Measurements from ENCODE around the gene APLF.

- TF ChIP-seq, protein P1, sequence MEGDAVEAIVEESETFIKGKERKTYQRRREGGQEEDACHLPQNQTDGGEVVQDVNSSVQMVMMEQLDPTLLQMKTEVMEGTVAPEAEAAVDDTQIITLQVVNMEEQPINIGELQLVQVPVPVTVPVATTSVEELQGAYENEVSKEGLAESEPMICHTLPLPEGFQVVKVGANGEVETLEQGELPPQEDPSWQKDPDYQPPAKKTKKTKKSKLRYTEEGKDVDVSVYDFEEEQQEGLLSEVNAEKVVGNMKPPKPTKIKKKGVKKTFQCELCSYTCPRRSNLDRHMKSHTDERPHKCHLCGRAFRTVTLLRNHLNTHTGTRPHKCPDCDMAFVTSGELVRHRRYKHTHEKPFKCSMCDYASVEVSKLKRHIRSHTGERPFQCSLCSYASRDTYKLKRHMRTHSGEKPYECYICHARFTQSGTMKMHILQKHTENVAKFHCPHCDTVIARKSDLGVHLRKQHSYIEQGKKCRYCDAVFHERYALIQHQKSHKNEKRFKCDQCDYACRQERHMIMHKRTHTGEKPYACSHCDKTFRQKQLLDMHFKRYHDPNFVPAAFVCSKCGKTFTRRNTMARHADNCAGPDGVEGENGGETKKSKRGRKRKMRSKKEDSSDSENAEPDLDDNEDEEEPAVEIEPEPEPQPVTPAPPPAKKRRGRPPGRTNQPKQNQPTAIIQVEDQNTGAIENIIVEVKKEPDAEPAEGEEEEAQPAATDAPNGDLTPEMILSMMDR (conservative IDR thresholded peaks at IDR 0.05; ENCODE audit: low read depth, low read length): no peak
- no peak for TF ChIP-seq EZH2 (IDR thresholded peaks at IDR 0.05; ENCODE audit: borderline replicate concordance, low read depth, low read length, poor library complexity, severe bottlenecking)
Measured at GRCh38 chr2:68475576-68475975, 8.2 kb downstream of the APLF start.
